Panc1 (cell line): ENCODE data around the gene KLK13. TPM values are rescaled to one million over a fixed set of nuclear protein-coding genes. Genes with fewer than 3 reads are reported as not detected.

ENCODE experiments used
- ATAC-seq: fragments of 200-7000 bp; cut with Tn5 transposase; 2 replicates; pipeline ENCODE4 v1.9.1; 2020; ENCODE audit warnings: mild to moderate bottlenecking, moderate library complexity
- BruUV-seq: library from RNA; stranded (reverse); fragments of 400-500 nt; replicated peaks from 2 replicates; lab custom pipeline; 2021; lab: Mats Ljungman, UMichigan
- CTCF ChIA-PET: fragments of 300-600 bp; sonication (Branson Sonifier 250); formaldehyde crosslinking; loops from one replicate; lab custom pipeline; 2022; ENCODE audit warnings: antibody characterized with exemption; lab: Charles Lee
- POLR2A ChIA-PET: fragments of 300-600 bp; sonication (Branson Sonifier 250); formaldehyde crosslinking; loops from one replicate; lab custom pipeline; 2022; ENCODE audit warnings: antibody characterized with exemption; lab: Charles Lee
- DNase-seq: peaks from one replicate; pipeline ENCODE4 v3.0.0-alpha.2; 2010; ENCODE audit warnings: low read depth, low spot score
- H3K27ac ChIP-seq: 2 replicates; pipeline ENCODE4 v1.5.1; 2011; ENCODE audit warnings: mild to moderate bottlenecking, low read length, inconsistent platforms
- H3K27me3 ChIP-seq: fragments of 200-500 bp; sonication (Bioruptor generic); 2 replicates; pipeline ENCODE4 v1.6.0; 2014; ENCODE audit warnings: low read length, inconsistent platforms; ENCODE audit not compliant: control insufficient read depth, insufficient read depth
- H3K36me3 ChIP-seq: fragments of 200-500 bp; sonication (Bioruptor generic); 2 replicates; pipeline ENCODE4 v1.5.1; 2014; ENCODE audit warnings: inconsistent platforms, mild to moderate bottlenecking, low read length, moderate library complexity; ENCODE audit not compliant: control insufficient read depth, insufficient read depth
- H3K4me1 ChIP-seq: 2 replicates; pipeline ENCODE4 v1.5.1; 2011; ENCODE audit warnings: inconsistent platforms, mild to moderate bottlenecking, low read length, moderate library complexity; ENCODE audit not compliant: control insufficient read depth, insufficient read depth
- H3K4me3 ChIP-seq, 2 experiments: 2 replicates each; pipeline ENCODE4 v1.5.1; 2011 to 2012; ENCODE audit warnings: low read depth in 2 of 2, low read length in 2 of 2, mild to moderate bottlenecking in 2 of 2, inconsistent platforms in 1 of 2, moderate library complexity in 1 of 2
- H3K9me3 ChIP-seq: fragments of 200-500 bp; sonication (Bioruptor generic); 2 replicates; pipeline ENCODE4 v1.5.1; 2014; ENCODE audit warnings: low read depth, mild to moderate bottlenecking, inconsistent platforms, low read length, moderate library complexity; ENCODE audit not compliant: control insufficient read depth, insufficient read depth
- POLR2AphosphoS5 ChIP-seq: IDR thresholded peaks from 2 replicates; pipeline ENCODE4 v1.6.1; 2012; ENCODE audit warnings: mild to moderate bottlenecking, low read depth, low read length, moderate library complexity
- SIN3A ChIP-seq: IDR thresholded peaks from 2 replicates; pipeline ENCODE4 v1.6.1; 2012; ENCODE audit warnings: low read depth, mild to moderate bottlenecking, low read length, moderate library complexity, borderline replicate concordance; ENCODE audit not compliant: insufficient read depth
- TCF7L2 ChIP-seq: IDR thresholded peaks from 2 replicates; pipeline ENCODE4 v1.6.1; 2011; ENCODE audit warnings: mild to moderate bottlenecking, low read depth, low read length, inconsistent platforms
- in situ Hi-C: cut with HindIII; loops from 2 replicates; pipeline ENCODE4 v1.10.0; 2016; ENCODE audit warnings: low sequenced_read_pairs, low pct_unique_long_range_greater_than_20kb
- intact Hi-C: fragments of 100-400 bp; cut with micrococcal nuclease; formaldehyde crosslinking; loops from one replicate; pipeline ENCODE4 v1.10.0; 2022; ENCODE audit not compliant: unreplicated experiment
- total RNA-seq: library from RNA; stranded (reverse); gene quantifications from one replicate; pipeline ENCODE4 v1.2.1, GENCODE V29; 2021; ENCODE audit not compliant: unreplicated experiment
- TF ChIP-seq, protein P1 (sequence below), 2 experiments: IDR thresholded peaks; 2 replicates each; pipeline ENCODE4 v1.6.1; 2011 to 2012; ENCODE audit warnings: low read depth in 2 of 2, control low read depth in 1 of 2, low read length in 1 of 2, mild to moderate bottlenecking in 1 of 2, moderate library complexity in 1 of 2; ENCODE audit not compliant: insufficient read depth in 1 of 2
- TF ChIP-seq, protein P2 (sequence below): fragments of 450-650 bp; IDR thresholded peaks from 2 replicates; pipeline ENCODE4 v1.5.1; 2017; ENCODE audit warnings: mild to moderate bottlenecking

KLK13 gene
- total RNA-seq, 1 experiment from 2014 or later: not detected

DNA sequence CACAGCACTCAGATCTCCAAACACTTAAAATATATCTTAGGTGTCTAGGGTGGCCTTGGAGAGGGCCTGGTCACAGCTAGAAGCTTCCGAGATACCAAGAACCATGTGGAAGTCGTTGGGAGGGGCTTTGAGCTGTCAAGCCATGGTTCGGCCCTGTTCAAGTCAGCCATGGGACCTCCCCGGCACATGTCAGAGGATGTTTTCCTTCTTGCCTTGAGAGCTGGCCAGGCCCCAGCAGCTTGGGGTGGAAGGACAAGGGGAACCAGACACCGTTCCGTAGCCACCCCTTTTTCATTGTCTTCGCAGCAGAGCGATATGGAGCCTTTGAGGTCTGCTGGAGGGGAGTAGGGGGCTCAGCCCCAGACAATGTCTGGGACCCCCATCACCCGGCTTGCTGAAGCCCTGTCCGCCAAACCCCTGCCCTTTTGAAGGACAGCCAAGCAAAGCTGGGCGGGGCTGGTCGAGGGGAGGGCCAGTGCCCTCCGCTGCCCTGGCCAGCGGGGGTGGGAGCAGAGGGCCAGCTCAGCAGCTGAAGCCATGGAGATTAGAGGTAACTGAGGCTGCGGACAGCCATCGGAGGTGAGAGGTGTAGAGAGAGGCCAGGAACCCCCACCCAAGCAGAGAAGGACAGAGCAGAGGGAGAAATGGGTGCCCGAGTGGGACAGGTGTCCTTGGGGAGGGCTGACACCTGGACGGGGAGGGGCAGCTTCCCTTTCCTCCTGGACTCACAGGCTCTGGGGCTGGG lies 38.9 kb downstream of the KLK13 start:
- Histone ChIP-seq H3K36me3 (no peaks in the 10 kb centered on the region), H3K9me3 (no peaks in the 10 kb centered on the region), H3K4me1 (peaks cover 3% of the 10 kb centered on the region; the same call in 1 of the 2 replicates), H3K27me3 (no peaks in the 10 kb centered on the region), H3K4me3 (no peak overlapping the region), H3K27ac (no peak overlapping the region)
- POLR2A ChIA-PET: no interaction called here
- in situ Hi-C loops: no loop called here
- CTCF ChIA-PET: no interaction called here
- intact Hi-C loops: no loop called here
- TF ChIP-seq, protein P1, sequence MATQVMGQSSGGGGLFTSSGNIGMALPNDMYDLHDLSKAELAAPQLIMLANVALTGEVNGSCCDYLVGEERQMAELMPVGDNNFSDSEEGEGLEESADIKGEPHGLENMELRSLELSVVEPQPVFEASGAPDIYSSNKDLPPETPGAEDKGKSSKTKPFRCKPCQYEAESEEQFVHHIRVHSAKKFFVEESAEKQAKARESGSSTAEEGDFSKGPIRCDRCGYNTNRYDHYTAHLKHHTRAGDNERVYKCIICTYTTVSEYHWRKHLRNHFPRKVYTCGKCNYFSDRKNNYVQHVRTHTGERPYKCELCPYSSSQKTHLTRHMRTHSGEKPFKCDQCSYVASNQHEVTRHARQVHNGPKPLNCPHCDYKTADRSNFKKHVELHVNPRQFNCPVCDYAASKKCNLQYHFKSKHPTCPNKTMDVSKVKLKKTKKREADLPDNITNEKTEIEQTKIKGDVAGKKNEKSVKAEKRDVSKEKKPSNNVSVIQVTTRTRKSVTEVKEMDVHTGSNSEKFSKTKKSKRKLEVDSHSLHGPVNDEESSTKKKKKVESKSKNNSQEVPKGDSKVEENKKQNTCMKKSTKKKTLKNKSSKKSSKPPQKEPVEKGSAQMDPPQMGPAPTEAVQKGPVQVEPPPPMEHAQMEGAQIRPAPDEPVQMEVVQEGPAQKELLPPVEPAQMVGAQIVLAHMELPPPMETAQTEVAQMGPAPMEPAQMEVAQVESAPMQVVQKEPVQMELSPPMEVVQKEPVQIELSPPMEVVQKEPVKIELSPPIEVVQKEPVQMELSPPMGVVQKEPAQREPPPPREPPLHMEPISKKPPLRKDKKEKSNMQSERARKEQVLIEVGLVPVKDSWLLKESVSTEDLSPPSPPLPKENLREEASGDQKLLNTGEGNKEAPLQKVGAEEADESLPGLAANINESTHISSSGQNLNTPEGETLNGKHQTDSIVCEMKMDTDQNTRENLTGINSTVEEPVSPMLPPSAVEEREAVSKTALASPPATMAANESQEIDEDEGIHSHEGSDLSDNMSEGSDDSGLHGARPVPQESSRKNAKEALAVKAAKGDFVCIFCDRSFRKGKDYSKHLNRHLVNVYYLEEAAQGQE (IDR thresholded peaks at IDR 0.05; ENCODE audit: insufficient read depth in 1 of 2, low read depth in 2 of 2, low read length in 1 of 2): no peak
- TF ChIP-seq SIN3A (no peak), POLR2AphosphoS5 (no peak), TCF7L2 (no peak)
- TF ChIP-seq, protein P2, sequence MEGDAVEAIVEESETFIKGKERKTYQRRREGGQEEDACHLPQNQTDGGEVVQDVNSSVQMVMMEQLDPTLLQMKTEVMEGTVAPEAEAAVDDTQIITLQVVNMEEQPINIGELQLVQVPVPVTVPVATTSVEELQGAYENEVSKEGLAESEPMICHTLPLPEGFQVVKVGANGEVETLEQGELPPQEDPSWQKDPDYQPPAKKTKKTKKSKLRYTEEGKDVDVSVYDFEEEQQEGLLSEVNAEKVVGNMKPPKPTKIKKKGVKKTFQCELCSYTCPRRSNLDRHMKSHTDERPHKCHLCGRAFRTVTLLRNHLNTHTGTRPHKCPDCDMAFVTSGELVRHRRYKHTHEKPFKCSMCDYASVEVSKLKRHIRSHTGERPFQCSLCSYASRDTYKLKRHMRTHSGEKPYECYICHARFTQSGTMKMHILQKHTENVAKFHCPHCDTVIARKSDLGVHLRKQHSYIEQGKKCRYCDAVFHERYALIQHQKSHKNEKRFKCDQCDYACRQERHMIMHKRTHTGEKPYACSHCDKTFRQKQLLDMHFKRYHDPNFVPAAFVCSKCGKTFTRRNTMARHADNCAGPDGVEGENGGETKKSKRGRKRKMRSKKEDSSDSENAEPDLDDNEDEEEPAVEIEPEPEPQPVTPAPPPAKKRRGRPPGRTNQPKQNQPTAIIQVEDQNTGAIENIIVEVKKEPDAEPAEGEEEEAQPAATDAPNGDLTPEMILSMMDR: no peak
- ATAC-seq: no peak
- BruUV-seq: no TSS peak
- DNase-seq: no peak

DNA sequence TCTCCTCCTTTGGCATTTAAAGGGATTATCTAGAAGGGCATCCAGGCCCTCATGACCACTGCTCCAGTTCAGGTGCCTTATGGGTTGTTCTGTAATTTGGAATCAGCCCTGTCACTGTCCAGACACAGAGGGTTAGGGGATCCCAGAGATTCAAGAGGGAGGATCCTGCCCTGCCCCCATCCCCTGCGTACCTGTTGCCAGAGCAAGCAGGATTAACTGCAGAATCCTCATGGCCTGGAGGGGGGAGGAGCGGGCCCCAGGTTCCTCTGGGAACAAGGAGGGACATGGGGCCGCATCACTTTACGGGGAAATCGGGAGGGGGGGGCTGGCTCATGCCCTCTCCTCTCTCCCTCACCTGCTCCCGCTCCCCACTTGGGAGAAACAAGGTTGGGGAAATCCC lies 39.5 kb downstream of the KLK13 start:
- Histone ChIP-seq H3K27ac (no peak overlapping the region), H3K36me3 (no peaks in the 10 kb centered on the region), H3K4me3 (no peak overlapping the region), H3K4me1 (peaks cover 3% of the 10 kb centered on the region; the same call in 1 of the 2 replicates), H3K27me3 (no peaks in the 10 kb centered on the region), H3K9me3 (no peaks in the 10 kb centered on the region)
- intact Hi-C loops: no loop called here
- ChIA-PET POLR2A (no interaction called here), CTCF (no interaction called here)
- ATAC-seq (no peak), DNase-seq (no peak)
- in situ Hi-C loops: no loop called here
- TF ChIP-seq SIN3A (no peak), POLR2AphosphoS5 (no peak)
- TF ChIP-seq, protein P1 (IDR thresholded peaks at IDR 0.05; ENCODE audit: insufficient read depth in 1 of 2, low read depth in 2 of 2, low read length in 1 of 2): no peak
- BruUV-seq: no TSS peak
